ENCODE measurements around the gene DPH2. TPM values are rescaled to one million over a fixed set of nuclear protein-coding genes. Genes with fewer than 3 reads are reported as not detected.

Gene DPH2
- total RNA-seq, 1 donor from 2014 or later: 31.9 TPM

GRCh38 chr1:44000122-44000665 lies 30.4 kb downstream of the DPH2 start:
- Histone ChIP-seq H3K27me3 (ENCODE audit: control insufficient read depth, insufficient read depth, low read length) (no peaks in the 10 kb centered on the region), H3K4me3 (ENCODE audit: low read depth, low read length) (no peak overlapping the region), H3K36me3 (ENCODE audit: control insufficient read depth, insufficient read depth, low read length) (peaks cover 39% of the 10 kb centered on the region)
- no peak for TF ChIP-seq CTCF (IDR thresholded peaks at IDR 0.05; ENCODE audit: insufficient read depth, low read length, severe bottlenecking)
- DNase-seq (ENCODE audit: low read depth) (no peak), FAIRE-seq (no peak)

DNA sequence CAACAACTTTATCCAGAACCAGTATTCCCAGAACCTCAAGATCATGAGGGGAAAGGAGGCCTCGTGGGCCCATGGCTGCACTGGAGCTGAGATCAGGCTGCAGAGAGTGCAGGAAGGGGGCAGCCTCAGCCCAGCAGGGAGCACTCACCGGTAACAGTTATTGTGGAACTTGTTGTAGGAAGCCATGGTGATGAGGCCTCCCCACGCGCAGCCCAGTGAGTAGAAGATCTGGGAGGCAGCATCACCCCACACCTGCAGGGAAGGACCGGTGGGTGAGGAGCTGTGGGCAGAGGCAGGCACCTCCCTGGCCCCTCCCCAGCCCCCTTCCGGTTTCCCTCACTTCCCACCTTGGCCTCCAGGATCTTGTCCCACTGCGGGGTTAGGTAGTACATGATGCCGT lies 32.4 kb downstream of the DPH2 start:
- DNase-seq (ENCODE audit: low read depth): no peak
- Histone ChIP-seq H3K27me3 (ENCODE audit: control insufficient read depth, insufficient read depth, low read length) (no peaks in the 10 kb centered on the region), H3K4me3 (ENCODE audit: low read depth, low read length) (no peak overlapping the region), H3K36me3 (ENCODE audit: control insufficient read depth, insufficient read depth, low read length) (peaks cover 38% of the 10 kb centered on the region)
- no peak for TF ChIP-seq CTCF (IDR thresholded peaks at IDR 0.05; ENCODE audit: insufficient read depth, low read length, severe bottlenecking)
- no peak for FAIRE-seq

GRCh38 chr1:44002606-44003157 lies 32.9 kb downstream of the DPH2 start:
- no peak for TF ChIP-seq CTCF (IDR thresholded peaks at IDR 0.05; ENCODE audit: insufficient read depth, low read length, severe bottlenecking)
- Histone ChIP-seq H3K36me3 (ENCODE audit: control insufficient read depth, insufficient read depth, low read length) (peaks cover 39% of the 10 kb centered on the region), H3K4me3 (ENCODE audit: low read depth, low read length) (no peak overlapping the region), H3K27me3 (ENCODE audit: control insufficient read depth, insufficient read depth, low read length) (no peaks in the 10 kb centered on the region)
- DNase-seq (ENCODE audit: low read depth): no peak
- no peak for FAIRE-seq

DNA sequence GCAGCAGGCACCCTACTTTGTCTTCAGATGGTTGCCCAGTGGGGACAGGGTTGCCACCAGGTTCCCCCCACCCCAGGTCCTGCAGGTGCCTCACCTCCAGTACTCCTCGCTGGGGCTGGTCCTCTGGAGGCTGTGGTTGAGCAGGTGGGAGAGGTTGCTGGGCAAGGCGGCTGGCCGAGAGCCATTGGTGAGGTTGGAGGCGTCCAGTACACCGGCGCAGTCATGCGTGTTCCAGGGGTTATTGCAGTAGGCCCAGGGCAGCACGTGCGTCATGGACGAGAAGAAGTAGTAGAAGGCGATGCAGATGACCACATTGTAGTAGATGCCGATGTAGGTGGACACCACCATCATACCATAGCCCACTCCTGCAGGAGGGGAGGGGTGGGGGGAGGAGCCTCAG lies 38.4 kb downstream of the DPH2 start:
- peaks cover 15% of the 10 kb centered on the region for H3K36me3 ChIP-seq (ENCODE audit: control insufficient read depth, insufficient read depth, low read length)
- no peak for TF ChIP-seq CTCF (IDR thresholded peaks at IDR 0.05; ENCODE audit: insufficient read depth, low read length, severe bottlenecking)
- DNase-seq (ENCODE audit: low read depth) (no peak), FAIRE-seq (no peak)
- no peak overlapping the region for H3K4me3 ChIP-seq (ENCODE audit: low read depth, low read length)
- no peaks in the 10 kb centered on the region for H3K27me3 ChIP-seq (ENCODE audit: control insufficient read depth, insufficient read depth, low read length)

GRCh38 chr1:44010935-44011471 lies 41.2 kb downstream of the DPH2 start:
- FAIRE-seq (no peak), DNase-seq (ENCODE audit: low read depth) (no peak)
- no peak overlapping the region for H3K4me3 ChIP-seq (ENCODE audit: low read depth, low read length)
- TF ChIP-seq CTCF (IDR thresholded peaks at IDR 0.05; ENCODE audit: insufficient read depth, low read length, severe bottlenecking): no peak
- H3K27me3 ChIP-seq (ENCODE audit: control insufficient read depth, insufficient read depth, low read length): no peaks in the 10 kb centered on the region
- H3K36me3 ChIP-seq (ENCODE audit: control insufficient read depth, insufficient read depth, low read length): peaks cover 10% of the 10 kb centered on the region

DNA sequence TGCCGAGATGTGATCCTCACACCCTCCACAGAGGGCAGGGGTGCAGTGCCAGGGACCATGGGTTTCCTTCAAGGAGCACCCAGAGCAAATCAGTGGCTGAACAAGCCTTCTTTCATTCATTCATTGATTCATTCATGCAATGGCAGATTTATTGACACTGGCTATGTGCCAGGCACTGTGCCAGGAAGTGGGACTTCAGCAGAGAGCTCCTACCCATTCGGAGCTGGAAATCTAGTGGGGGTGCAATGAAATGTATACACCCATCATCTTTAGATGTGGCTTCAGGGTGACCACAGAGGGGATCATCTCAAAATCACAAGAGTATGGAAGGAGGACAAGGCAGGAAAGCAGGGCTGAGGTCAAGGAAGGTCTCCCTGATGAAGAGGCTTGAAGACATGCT lies 42.6 kb downstream of the DPH2 start:
- DNase-seq (ENCODE audit: low read depth): no peak
- TF ChIP-seq CTCF (IDR thresholded peaks at IDR 0.05; ENCODE audit: insufficient read depth, low read length, severe bottlenecking): no peak
- Histone ChIP-seq H3K4me3 (ENCODE audit: low read depth, low read length) (no peak overlapping the region), H3K36me3 (ENCODE audit: control insufficient read depth, insufficient read depth, low read length) (peaks cover 10% of the 10 kb centered on the region), H3K27me3 (ENCODE audit: control insufficient read depth, insufficient read depth, low read length) (no peaks in the 10 kb centered on the region)
- no peak for FAIRE-seq
